Cerebellar cortex (tissue), 1 donor: ENCODE results near the gene DTHD1.

Experiments
- DNase-seq: peaks from one replicate; pipeline ENCODE4 v3.0.0-alpha.2; 2015; ENCODE audit warnings: low spot score

DTHD1 gene

DNA sequence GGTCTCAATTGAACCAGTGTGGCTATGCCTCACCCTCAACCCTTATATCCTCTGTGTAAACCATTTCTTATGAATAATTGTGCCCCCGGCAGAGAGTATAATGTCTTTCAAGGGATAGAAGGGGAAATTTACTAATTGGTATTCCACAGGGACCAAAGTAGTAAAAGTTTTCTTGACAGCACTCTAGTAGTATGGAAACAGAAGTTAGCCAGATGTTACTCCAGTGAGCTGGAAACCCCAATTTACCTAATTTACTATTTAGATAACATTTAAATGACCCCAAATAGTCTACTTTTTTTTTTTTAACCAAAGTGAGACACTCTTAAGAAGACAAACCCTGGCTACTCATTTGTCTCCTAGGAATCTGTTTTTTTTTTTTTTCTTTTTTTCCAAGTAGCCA, 32.3 kb downstream of the DTHD1 start:
- no peak for DNase-seq

DNA sequence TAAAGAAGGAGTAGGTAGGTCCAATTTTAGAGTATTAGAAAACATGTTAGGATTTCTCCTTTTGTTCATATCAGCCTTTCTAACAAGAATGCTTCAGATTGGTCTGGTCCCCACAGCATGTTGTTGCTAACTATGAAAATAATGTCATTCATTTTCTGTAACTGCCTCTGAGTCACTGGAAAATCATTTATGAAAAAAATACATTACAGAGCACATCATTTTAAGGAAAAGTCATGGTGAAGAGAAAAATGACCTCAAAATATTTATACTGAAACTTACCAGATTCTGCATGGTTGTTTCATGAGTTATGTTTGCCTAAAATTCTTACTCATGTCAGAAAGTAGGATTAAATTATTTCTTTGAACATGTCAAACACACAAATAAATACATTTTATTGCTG, 35.2 kb downstream of the DTHD1 start:
- no peak for DNase-seq

DNA sequence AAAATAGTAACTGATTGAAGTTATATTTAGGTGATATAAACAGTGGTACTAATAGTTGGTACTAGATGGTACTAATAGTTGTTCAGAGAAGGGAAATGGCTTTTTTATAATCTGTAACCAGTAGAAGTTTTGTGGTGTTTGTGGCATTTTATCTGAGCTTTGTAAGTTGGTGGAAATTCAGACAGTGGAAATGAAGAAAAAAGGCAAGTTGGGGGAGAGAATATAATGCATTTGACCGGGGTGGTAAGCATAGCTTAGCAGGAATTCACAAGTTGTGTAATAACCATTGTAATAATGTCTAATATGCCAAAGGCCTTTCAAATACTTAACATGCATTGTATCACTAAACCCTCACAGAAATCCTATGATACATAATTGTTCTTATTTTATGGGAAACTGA, 36.3 kb downstream of the DTHD1 start:
- DNase-seq: no peak

DNA sequence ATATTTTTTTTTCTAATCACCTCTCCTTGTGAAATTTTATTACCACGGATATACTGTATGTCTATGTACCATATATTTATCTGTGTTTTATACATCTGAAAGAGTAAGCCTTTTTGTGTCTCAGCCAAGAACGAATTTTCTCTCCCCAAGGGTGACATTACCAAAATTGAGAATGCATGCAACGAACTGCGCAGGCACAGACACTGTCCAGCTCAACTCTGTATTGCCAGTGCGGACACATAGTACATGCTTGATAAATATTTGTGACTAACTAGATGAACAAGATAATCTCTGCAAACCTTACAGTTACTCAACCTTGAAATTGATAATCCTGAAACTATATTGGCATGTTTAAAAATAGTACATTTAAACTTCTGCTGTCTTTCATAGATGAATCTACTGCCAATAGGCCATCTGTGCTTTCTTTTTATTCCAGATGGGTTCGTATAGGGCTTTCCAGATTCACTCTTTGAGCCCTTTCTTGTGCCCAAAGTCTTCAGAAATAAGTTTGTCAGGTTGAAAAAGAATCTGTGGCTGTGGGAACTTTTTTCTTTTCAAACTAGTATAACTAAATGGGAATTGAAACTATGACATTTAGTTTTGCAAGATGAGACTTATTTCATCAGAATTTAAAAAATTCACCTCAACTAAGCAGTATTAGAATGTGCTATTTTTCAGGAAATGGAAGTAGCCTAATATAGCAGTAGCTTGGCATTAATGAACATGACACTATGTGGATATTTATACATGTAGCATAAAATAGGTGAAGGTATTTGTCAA, 38.9 kb downstream of the DTHD1 start:
- DNase-seq: no peak

DNA sequence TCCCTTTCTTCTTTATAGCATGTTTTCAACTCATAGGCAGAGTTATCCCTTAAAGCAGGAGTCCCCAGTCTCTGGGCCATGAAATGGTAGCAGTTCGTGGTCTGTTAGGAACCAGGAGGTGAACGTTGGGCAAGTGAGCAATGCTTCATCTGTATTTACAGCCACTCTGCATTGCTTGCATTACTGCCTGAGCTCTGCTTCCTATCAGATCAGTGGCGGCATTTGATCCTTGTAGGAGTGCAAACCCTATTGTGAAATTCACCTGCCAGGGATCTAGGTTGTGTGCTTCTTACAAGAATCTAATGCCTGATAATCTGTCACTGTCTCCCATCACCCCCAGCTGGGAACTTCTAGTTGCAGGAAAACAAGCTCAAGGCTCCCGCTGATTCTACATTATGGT, 39.8 kb downstream of the DTHD1 start:
- no peak for DNase-seq

DNA sequence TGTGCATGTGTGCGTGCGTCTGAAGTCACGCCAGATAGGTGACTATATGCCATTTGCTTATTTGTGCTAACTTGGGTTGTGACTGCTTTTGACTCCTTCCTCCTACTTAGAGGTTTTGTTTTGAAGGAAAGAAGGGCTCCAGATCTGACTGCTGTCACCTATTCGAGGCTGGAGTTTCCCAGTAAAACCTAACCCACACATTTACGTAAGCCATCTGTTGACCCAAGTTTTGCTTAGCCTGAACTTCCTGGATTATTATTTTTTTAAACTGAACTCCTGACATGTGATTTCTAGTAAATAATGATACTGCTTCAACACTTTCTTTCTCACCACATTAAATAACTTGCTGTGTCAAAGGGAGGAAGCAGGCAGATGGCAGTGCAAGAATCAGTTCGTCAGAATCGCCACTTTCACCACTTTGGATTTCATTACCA, 41.5 kb downstream of the DTHD1 start:
- no peak for DNase-seq

DNA sequence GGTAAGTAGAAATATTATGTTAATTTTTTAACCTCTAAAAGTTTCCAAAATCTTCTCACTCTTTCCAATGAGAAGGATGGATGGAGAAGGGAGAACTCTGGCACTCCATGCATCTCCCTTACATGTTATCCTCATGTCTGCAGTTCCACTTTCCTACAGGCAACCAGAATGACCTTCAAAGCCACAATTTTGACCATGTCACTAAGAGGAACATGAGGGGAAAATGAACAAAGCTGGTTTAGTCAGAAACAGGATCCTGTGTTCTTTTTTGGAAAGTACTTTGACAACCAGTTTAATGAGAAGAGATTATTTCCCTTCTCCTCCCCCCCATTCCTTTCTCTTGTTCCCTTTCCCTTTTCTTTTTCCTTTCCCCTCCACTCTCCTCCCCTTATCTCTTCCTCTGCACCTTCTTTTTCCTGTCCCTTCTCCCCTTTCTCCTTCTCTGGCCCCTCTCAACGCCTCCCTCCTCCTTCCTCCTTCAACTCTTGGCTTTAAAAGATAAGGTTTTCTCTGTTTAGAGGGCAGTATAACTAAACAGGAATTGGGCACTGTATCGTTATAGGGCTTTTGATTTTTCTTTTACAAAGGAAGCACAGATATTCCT, 42.5 kb downstream of the DTHD1 start:
- no peak for DNase-seq

DNA sequence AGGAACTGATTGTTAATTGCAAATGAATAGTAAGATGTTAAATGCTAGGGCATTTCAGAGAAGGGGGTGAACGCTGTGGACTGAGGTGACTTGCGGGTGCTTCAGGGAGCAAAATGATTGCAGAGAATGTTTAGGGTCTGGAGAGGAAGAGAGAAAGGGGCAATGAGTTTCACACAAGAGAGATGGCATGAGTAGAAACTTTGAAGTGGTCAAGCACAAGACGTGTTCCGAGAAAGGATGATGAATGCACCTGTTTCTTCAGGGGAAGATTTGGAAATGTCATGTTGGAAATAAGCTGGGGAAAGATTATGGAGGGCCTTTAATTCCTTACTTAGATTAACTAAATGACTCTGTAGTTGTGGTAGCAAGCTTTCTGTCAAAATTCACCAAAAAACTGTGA, 43.4 kb downstream of the DTHD1 start:
- DNase-seq: no peak

DNA sequence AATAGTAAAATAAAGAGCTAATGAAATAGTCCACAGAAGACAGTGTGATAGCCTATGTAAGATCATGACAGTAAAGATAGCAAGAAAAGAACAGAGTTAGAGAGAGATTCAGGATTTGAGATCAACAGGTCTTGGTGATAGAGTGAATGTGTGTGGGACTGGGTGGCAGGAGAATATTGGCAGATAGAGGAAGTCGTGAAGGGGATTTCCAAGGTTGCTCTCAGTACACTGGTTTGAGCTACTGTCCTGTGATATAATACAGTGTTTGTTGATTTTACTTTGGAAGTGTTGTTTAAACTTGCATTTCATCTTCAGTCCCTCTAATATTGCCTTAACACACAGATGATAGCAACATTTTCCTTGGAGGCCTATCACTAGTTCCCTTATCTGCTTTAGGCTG, 44.1 kb downstream of the DTHD1 start:
- no peak for DNase-seq

DNA sequence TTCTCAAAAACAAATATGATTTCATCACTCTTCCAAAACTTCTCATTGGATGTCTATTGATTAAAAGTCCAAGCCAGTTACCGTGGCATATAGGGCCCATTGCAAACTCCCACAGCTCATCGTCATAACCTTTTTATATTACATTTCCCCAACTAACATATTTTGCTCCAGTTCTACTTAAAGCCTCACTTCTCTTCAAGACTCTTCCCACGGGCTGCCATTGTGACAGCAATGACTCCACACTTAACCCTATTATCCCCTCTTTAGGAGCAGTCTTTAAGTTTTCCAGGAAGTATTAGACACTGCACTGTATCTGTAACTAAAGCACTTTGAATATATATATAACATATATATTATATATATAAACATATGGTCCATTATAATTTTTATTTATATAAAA, 44.5 kb downstream of the DTHD1 start:
- DNase-seq: no peak

DNA sequence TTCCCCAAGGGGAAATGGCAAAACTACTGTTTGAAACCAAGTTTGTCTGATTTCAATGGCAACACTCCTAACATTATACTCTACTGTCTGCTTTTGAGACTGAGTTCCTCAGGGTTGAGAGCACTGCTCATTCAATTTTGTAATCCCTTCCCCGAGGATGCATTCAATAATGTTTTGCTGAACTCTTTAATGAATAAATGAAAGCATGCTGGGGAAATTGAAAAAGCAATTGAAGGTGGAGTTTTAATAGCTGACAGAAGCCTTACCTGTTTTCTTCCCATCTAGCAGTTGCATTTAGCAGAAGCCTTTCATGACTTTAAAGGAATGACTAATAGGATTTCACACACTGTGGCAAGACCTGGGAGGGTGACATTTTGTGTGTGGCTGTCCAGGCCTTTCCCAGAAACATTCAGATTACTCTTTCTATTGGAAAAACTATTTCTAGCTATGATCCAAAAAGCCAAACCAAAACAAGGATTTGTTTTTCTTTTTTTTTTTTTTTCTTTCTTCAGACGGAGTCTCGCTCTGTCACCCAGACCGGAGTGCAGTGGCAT, 45.1 kb downstream of the DTHD1 start:
- no peak for DNase-seq

DNA sequence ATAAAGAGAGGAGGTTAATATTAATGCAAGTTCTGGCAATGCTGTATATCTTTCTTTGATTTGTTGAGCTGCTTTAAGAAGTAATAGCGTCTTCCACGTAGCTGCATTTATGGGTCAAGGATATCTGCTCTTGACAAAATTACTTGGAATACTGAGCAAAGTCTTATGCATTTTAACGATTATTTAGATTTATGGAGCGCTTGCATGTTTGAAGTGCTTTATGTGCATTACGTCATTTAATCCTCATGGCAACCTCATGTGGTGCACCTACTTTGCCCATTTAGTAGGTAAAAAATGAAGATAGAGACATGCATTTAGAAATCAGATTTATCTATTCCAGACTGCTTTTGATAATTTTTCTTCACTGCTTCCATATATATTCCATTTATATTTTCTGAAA, 46.0 kb downstream of the DTHD1 start:
- no peak for DNase-seq

DNA sequence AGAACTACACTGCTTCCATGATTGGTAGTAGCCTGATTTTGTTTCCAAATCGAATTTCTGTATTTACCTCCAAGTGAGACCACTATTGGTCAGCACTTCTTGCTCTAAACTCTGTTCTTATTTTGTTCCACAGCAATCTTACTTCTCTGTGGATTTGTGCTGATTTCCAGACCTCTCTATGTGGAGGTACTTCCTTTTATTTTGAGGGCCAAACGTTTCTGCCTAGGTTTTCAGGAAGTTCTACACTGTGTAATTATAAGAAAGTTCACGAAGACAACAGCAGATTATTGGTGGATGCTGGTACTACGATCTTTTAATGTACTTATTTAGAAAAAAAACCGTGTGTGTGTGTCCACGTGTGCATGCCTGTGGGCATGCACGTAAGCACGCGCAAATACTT, 46.7 kb downstream of the DTHD1 start:
- DNase-seq: no peak

DNA sequence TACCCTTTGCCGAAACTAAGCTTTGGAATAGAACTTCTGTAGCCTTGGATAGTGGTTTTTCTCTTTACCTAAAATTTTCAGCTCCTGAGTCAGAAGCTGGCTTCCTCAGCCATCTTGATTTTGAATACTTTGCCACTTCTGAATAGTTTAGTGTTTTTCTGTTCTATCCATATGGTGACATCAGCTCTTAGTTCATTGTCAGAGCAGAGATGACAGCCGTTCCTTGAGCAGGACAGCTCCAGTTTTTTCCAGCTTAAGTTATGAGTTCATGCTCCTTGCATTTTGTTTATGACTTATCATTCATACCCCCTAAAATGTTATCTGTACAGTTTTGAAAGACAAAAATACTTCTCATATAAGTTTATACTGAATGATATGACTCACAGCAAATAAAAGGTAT, 47.8 kb downstream of the DTHD1 start:
- DNase-seq: no peak

DNA sequence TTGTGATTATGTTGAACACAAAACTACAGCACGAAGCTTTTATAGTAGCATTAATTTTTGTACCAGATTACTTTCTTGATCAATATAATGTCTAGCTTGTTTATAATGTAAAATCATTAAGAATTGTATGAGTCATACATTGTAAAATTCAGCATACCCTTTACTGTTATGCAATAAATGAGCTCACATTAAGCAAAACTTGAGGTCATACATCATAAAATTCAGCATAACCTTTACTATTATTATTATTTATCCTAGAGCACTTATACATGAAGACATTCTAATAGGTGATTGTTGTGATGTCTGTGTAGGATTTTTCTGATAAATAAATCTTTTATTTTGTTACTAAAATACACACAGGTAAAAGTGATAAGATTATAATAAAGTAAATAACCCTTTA, 49.4 kb downstream of the DTHD1 start:
- no peak for DNase-seq

DNA sequence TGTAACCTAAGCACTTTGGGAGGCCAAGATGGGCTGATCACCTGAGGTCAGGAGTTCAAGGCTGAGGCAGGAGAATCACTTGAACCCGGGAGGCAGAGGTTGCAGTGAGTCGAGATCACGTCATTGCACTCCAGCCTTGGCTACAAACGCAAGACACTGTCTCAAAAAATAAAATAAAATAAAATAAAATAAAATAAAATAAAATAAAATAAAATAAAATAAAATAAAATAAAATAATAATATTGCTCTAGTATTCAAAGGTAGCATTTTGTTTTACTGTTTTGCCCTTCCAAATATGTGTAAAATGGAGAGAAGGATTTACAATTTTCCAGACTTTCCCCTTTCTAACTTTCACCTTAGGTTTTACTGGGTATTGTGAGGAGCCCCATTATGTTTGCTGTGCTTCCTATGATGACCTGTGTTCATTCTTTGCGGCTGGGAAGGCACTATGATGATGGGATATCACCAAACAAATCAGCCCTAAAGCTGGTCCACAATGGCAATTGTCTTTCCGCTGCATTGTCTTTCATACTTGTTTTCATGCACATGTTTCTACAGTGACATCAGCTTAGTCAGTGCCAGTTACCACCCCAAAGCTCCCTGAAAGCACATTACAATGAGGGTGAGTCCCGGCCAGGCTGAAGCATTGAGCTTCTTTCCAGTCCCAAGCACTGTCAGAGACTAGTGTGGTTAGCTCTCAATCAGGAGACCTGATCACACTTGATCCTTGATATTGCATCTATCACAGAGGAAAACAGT, 50.8 kb downstream of the DTHD1 start:
- no peak for DNase-seq

DNA sequence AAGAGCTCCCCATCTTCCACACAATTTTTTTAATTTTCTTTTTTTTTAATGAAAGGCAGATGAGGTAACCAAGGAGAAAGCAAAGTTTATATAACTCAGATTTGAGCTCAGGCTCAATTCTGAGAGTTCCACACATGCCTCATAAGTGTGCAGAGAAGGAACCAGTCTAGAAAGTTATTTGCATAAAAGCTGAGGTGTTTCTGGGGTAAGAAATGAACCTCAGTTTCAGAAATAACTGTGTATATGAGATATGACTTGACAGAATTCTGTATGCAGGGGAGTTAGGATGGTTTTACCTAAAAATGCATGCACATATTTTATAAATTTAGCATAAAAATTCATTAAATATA, 51.3 kb downstream of the DTHD1 start:
- no peak for DNase-seq

DNA sequence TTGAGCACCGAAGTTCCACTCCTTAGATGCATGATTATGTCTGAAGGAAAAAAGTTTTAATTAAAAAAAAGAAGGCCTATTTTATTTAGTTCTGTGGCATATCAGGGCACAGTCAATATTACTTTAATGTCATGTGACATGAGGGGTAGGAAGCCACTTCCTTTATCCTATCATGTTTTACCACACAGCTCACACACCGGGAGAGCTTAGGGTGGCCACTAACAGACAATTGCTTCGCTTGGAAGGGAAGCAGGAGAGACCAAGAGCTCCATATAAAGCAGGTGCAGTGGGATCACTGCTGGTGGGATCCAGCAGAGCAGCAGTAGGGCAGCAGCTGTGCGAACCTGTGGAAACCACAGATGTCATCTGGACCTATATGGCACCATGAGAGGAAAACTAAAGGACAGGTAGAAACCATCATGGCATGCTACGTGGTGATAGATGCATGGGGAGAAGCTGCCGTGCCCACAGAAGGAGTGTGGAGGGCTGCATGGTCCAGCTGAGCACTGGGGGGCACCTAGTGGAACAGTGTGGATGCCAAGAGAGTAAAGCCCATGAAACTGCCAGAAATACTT, 52.0 kb downstream of the DTHD1 start:
- no peak for DNase-seq

DNA sequence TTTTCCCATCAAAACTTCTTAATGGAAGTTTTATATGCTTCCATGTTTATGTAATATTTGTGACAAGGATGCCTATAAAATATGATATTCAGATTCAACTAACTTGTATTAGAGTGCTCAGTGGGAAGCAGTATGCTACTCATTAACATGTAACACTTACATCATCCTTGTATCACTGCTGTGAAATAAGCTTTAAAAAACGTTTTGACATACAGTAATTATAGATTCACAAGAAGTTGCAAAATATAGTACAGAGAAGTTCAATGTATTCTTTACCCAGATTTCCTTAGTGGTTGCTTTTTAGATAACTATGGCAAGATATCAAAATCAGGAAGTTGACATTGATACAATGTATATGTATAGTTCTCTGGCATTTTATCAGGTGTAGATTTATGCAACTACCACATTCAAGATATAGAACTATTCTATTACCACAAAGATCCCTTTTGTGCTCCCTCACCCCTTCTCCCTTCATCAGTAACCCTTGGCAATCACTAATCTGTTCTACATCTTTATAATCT, 56.3 kb downstream of the DTHD1 start:
- no peak for DNase-seq

DNA sequence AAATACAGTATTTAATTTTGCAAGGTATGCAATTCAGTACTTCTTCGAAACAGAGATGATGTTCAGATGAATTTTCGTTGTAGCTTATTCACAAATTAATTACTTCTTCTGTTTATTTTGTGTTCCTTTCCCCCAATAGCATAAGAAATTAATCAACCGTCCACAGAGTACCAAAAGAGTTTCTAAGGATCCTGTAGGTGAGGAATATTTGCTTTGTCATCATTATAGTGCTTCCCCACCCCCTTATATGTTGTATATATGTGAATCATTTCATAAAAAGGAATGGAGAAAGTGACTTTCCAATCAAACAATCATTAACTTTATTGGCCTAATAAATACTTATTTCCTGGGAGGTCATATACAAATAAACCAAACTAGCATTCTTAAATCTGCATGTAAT, 57.6 kb downstream of the DTHD1 start:
- DNase-seq: no peak

DNA sequence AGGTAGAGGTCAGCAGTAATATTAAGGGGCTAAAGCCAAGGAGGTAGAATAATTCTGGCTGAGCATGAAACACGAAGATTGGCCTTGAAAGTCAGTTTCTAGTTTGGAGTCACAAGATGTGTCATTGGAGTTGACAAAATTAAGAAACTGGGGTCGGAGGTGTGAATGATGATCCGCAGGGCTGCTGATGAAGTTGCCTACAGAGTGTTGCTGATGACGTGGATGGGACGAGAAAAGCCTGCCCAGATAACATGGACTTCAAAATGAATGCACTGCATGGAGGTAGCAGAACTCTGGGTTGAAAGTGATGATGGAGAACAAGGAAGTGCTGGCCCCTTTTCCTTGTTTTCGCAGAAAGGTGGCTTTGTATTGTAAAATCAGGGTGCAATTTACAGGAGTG, 60.5 kb downstream of the DTHD1 start:
- DNase-seq: no peak

DNA sequence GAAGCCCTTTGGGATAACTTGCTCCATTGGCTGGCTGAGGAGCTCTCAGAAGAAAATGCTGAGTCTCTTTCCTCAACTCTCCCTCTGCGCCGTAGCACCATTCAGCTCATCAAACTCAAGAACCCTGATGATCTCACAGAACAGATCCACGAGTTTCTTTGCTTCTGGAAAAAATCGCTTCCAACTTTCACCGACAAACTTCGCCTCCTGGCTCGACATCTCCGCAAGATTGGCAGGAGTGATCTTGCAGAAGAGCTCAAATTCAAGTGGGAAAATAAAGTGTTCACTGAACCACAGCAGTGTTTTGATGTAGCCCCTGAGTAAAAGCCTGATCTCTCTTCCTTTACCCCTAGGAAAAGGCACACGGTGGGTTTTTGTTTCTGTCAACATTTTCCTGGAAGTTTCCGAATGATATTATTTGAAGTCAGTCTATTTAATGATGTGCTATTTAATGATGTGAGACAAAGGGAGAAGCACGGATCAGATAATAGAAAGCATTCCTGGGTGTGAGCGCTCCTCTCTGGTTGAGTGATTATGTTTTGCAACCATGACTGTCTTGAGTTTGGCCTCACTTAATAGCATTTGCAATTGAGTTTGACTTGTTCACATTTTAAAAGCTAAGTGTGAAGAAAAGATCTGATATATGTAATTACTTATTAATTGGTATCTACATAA, 62.2 kb downstream of the DTHD1 start:
- DNase-seq: no peak
